Natural killer cell (primary cell): ENCODE results near the gene PPRC1. TPM values are rescaled to one million over a fixed set of nuclear protein-coding genes. Genes with fewer than 3 reads are reported as not detected.

Source experiments
- ATAC-seq, 3 donors: fragments of 150-1000 bp in 2 of 3; fragments of 200-7000 bp in 1 of 3; cut with Tn5 transposase; 1 replicate in 1 of 3; 2 replicates in 2 of 3; pipeline ENCODE4 v1.10.0; 2021; ENCODE audit warnings: mild to moderate bottlenecking in 2 of 3, moderate library complexity in 2 of 3
- DNase-seq, 2 donors: peaks; one replicate each; pipeline versions ENCODE4 v3.0.0 to v3.0.0-alpha.2; 2013 to 2021; ENCODE audit warnings: mixed read lengths in 1 of 2
- H3K27ac ChIP-seq: one replicate; pipeline ENCODE4 v1.5.1; 2013; ENCODE audit warnings: mild to moderate bottlenecking, low read length
- H3K27me3 ChIP-seq: one replicate; pipeline ENCODE4 v1.6.1; 2013; ENCODE audit warnings: low read length; ENCODE audit not compliant: control insufficient read depth, insufficient read depth
- H3K36me3 ChIP-seq: one replicate; pipeline ENCODE4 v1.6.1; 2013; ENCODE audit warnings: low read length; ENCODE audit not compliant: control insufficient read depth, insufficient read depth
- H3K4me1 ChIP-seq: one replicate; pipeline ENCODE4 v1.6.1; 2013; ENCODE audit warnings: low read length; ENCODE audit not compliant: control insufficient read depth, insufficient read depth
- H3K4me3 ChIP-seq: one replicate; pipeline ENCODE4 v1.5.1; 2013; ENCODE audit warnings: low read length
- H3K9me3 ChIP-seq: one replicate; pipeline ENCODE4 v1.6.1; 2013; ENCODE audit warnings: low read length; ENCODE audit not compliant: control insufficient read depth, insufficient read depth
- H3K27ac Mint-ChIP-seq, 2 donors: one replicate each; pipeline ENCODE4 v1.8.0; 2022; ENCODE audit warnings: mild to moderate bottlenecking in 2 of 2, mixed read lengths in 2 of 2, moderate library complexity in 1 of 2
- H3K27me3 Mint-ChIP-seq, 2 donors: one replicate each; pipeline ENCODE4 v1.8.0; 2022; ENCODE audit warnings: low read depth in 2 of 2, mixed read lengths in 2 of 2
- H3K36me3 Mint-ChIP-seq: one replicate; pipeline ENCODE4 v1.8.0; 2022; ENCODE audit warnings: mixed read lengths
- H3K4me1 Mint-ChIP-seq, 2 donors: one replicate each; pipeline ENCODE4 v1.8.0; 2022; ENCODE audit warnings: mixed read lengths in 2 of 2
- H3K4me3 Mint-ChIP-seq: one replicate; pipeline ENCODE4 v1.8.0; 2022; ENCODE audit warnings: mild to moderate bottlenecking, moderate library complexity, mixed read lengths
- H3K9me3 Mint-ChIP-seq, 2 donors: one replicate each; pipeline ENCODE4 v1.8.0; 2022; ENCODE audit warnings: mixed read lengths in 2 of 2
- CTCF ChIP-seq: fragments of 200-600 bp; IDR thresholded peaks from one replicate; pipeline ENCODE4 v1.8.0; 2022; ENCODE audit warnings: antibody characterized with exemption
- WGBS: methylation state at CpG from one replicate; pipeline ENCODE4 v1.1.7; 2013; ENCODE audit warnings: missing lambda C conversion rate; ENCODE audit not compliant: insufficient coverage; 5-methylcytosine and 5-hydroxymethylcytosine counted together
- intact Hi-C: fragments of 100-400 bp; cut with micrococcal nuclease; formaldehyde crosslinking; loops from one replicate; pipeline ENCODE4 v1.14.2; 2022
- total RNA-seq, 4 donors: library from RNA; stranded (reverse); fragments of 120-200 nt in 1 of 4; gene quantifications; one replicate each; pipeline versions ENCODE4 v1.2.3 to v1.2.4, GENCODE V29; 2013 to 2022

The PPRC1 gene
- total RNA-seq, 3 donors from 2014 or later (not counting 1 experiment from before 2014, with no cell fraction given): 29.1 to 48.0 (median 37.7) TPM

GRCh38 chr10:102196893-102197292, 64.1 kb downstream of the PPRC1 start:
- Mint-ChIP-seq H3K4me1 (no peaks in the 10 kb centered on the region), H3K27ac (no peak overlapping the region), H3K27me3 (peaks cover 2 to 5% of the 10 kb centered on the region in 2 donors), H3K36me3 (no peaks in the 10 kb centered on the region), H3K9me3 (no peaks in the 10 kb centered on the region), H3K4me3 (no peak overlapping the region)
- Histone ChIP-seq H3K4me1 (no peaks in the 10 kb centered on the region), H3K9me3 (no peaks in the 10 kb centered on the region), H3K27ac (no peak overlapping the region), H3K4me3 (no peak overlapping the region), H3K27me3 (no peaks in the 10 kb centered on the region), H3K36me3 (no peaks in the 10 kb centered on the region)
- no peak for DNase-seq
- TF ChIP-seq CTCF: no peak
- WGBS: 68% methylated on average over 2 of the region's 2 CpGs
- intact Hi-C loops: no loop called here
- no peak for ATAC-seq

GRCh38 chr10:102198027-102198426, 65.2 kb downstream of the PPRC1 start:
- intact Hi-C loops: no loop called here
- H3K36me3 Mint-ChIP-seq: no peaks in the 10 kb centered on the region
- Histone ChIP-seq H3K4me1 (no peaks in the 10 kb centered on the region), H3K27me3 (no peaks in the 10 kb centered on the region), H3K36me3 (no peaks in the 10 kb centered on the region), H3K4me3 (no peak overlapping the region), H3K9me3 (no peaks in the 10 kb centered on the region), H3K27ac (no peak overlapping the region)
- no peak for DNase-seq
- no peaks in the 10 kb centered on the region for H3K4me1 Mint-ChIP-seq
- no peak overlapping the region for H3K4me3 Mint-ChIP-seq
- no peak for TF ChIP-seq CTCF
- H3K27ac Mint-ChIP-seq: no peak overlapping the region
- ATAC-seq: no peak
- no peaks in the 10 kb centered on the region for H3K9me3 Mint-ChIP-seq
- peaks cover 2 to 9% of the 10 kb centered on the region in 2 donors for H3K27me3 Mint-ChIP-seq
- WGBS: 100% methylated on average over 1 of the region's 2 CpGs

Other genes starting within 250 kb of the PPRC1 start
- gene ARMH3, start 76.9 kb upstream of the PPRC1 start, total RNA-seq: 10 to 100 TPM; 29.9 to 38.9 (median 35.4) TPM
- gene HPS6, start 67.7 kb upstream of the PPRC1 start, total RNA-seq: 10 to 100 TPM; 10.2 to 20.1 (median 18.5) TPM
- gene LDB1, start 12.7 kb upstream of the PPRC1 start, total RNA-seq: 100 to 1,000 TPM; 103 to 109 (median 104) TPM
- 10 to 100 TPM; 42.6 to 47.5 (median 43.4) TPM for gene NOLC1, start 19.3 kb downstream of the PPRC1 start, total RNA-seq
- gene ELOVL3, start 93.3 kb downstream of the PPRC1 start, total RNA-seq: not detected
- not detected for gene PITX3, start 108.5 kb downstream of the PPRC1 start, total RNA-seq
- gene GBF1, start 112.5 kb downstream of the PPRC1 start, total RNA-seq: 10 to 100 TPM; 48.2 to 52.5 (median 50.9) TPM